ENCODE results near the gene RORC.

GRCh38 chr1:151833172-151833900, 1.7 kb upstream of the RORC start:
- TF ChIP-seq POLR2A (IDR thresholded peaks at IDR 0.05) (no peak), CTCF (IDR thresholded peaks at IDR 0.05) (no peak)
